Right atrium auricular region (tissue), 2 donors: ENCODE results near the gene SPDEF. TPM values are rescaled to one million over a fixed set of nuclear protein-coding genes. Genes with fewer than 3 reads are reported as not detected.

Experiments
- DNase-seq: peaks from one replicate; pipeline ENCODE4 v3.0.0-alpha.2; 2019; ENCODE audit warnings: low spot score
- H3K27ac ChIP-seq, 2 donors: fragments of 200-600 bp; sonication (generic); 1 replicate in 1 of 2; 2 replicates in 1 of 2; pipeline ENCODE4 v1.5.1; 2016 to 2019
- H3K27me3 ChIP-seq, 2 donors: fragments of 200-600 bp; sonication (generic); one replicate each; pipeline versions ENCODE4 v1.5.1 to v1.6.0; 2017 to 2019
- H3K36me3 ChIP-seq: fragments of 200-600 bp; sonication (generic); one replicate; pipeline ENCODE4 v1.5.1; 2016
- H3K4me1 ChIP-seq, 2 donors: fragments of 200-600 bp; sonication (generic); one replicate each; pipeline versions ENCODE4 v1.5.1 to v1.6.0; 2017 to 2019
- H3K4me3 ChIP-seq, 2 donors: fragments of 200-600 bp; sonication (generic); 1 replicate in 1 of 2; 2 replicates in 1 of 2; pipeline ENCODE4 v1.5.1; 2017 to 2019; ENCODE audit warnings: mild to moderate bottlenecking in 1 of 2, moderate library complexity in 1 of 2
- H3K9me3 ChIP-seq, 2 donors: fragments of 200-600 bp; sonication (generic); one replicate each; pipeline ENCODE4 v1.5.1; 2019
- CTCF ChIP-seq, 2 donors: fragments of 200-600 bp; sonication (generic); IDR thresholded peaks; one replicate each; pipeline ENCODE4 v1.5.1; 2019; ENCODE audit warnings: antibody characterized with exemption in 2 of 2
- total RNA-seq, 2 donors: library from RNA; depleted of rRNA; stranded (reverse); fragments of >200 nt; gene quantifications; one replicate each; pipeline ENCODE4 v1.1.0, GENCODE V29; 2016

The SPDEF gene
- total RNA-seq, 2 donors from 2014 or later, result 0.22 to 0.31 TPM

- H3K4me3 ChIP-seq, result no peak overlapping the region
- H3K36me3 ChIP-seq, result no peaks in the 10 kb centered on the region
- H3K4me1 ChIP-seq, result no peaks in the 10 kb centered on the region
- no peak for TF ChIP-seq CTCF (IDR thresholded peaks at IDR 0.05)
- H3K27ac ChIP-seq, result no peak overlapping the region
- no peak for DNase-seq
- H3K9me3 ChIP-seq, result no peaks in the 10 kb centered on the region
- H3K27me3 ChIP-seq, result no peaks in the 10 kb centered on the region
Observed at GRCh38 chr6:34575326-34575725, 19.2 kb upstream of the SPDEF start.

GRCh38 chr6:34574647-34575293, 18.6 kb upstream of the SPDEF start:
- H3K36me3 ChIP-seq, result no peaks in the 10 kb centered on the region
- DNase-seq, result no peak

GRCh38 chr6:34573567-34574183, 17.5 kb upstream of the SPDEF start:
- H3K27ac ChIP-seq, result no peak overlapping the region
- H3K4me1 ChIP-seq, result no peaks in the 10 kb centered on the region
- TF ChIP-seq CTCF (IDR thresholded peaks at IDR 0.05), result no peak
- no peak for DNase-seq
- no peaks in the 10 kb centered on the region for H3K27me3 ChIP-seq
- no peaks in the 10 kb centered on the region for H3K36me3 ChIP-seq
- H3K4me3 ChIP-seq, result no peak overlapping the region
- H3K9me3 ChIP-seq, result no peaks in the 10 kb centered on the region

More at GRCh38 chr6:34574647-34575293, 18.6 kb upstream of the SPDEF start:
- Histone ChIP-seq H3K4me3 (no peak overlapping the region), H3K4me1 (no peaks in the 10 kb centered on the region), H3K27me3 (no peaks in the 10 kb centered on the region), H3K27ac (no peak overlapping the region), H3K9me3 (no peaks in the 10 kb centered on the region)
- no peak for TF ChIP-seq CTCF (IDR thresholded peaks at IDR 0.05)

- H3K4me1 ChIP-seq, result no peaks in the 10 kb centered on the region
- H3K27ac ChIP-seq, result no peak overlapping the region
- no peak for TF ChIP-seq CTCF (IDR thresholded peaks at IDR 0.05)
- H3K36me3 ChIP-seq, result no peaks in the 10 kb centered on the region
- no peak overlapping the region for H3K4me3 ChIP-seq
- DNase-seq, result no peak
- H3K27me3 ChIP-seq, result no peaks in the 10 kb centered on the region
- H3K9me3 ChIP-seq, result no peaks in the 10 kb centered on the region
Observed at GRCh38 chr6:34572585-34572984, 16.5 kb upstream of the SPDEF start.

- Histone ChIP-seq H3K27me3 (no peaks in the 10 kb centered on the region), H3K36me3 (no peaks in the 10 kb centered on the region), H3K27ac (no peak overlapping the region), H3K9me3 (no peaks in the 10 kb centered on the region), H3K4me1 (no peaks in the 10 kb centered on the region), H3K4me3 (no peak overlapping the region)
- TF ChIP-seq CTCF (IDR thresholded peaks at IDR 0.05), result no peak
- no peak for DNase-seq
Observed at GRCh38 chr6:34572021-34572420, 15.9 kb upstream of the SPDEF start.

GRCh38 chr6:34571388-34571787, 15.3 kb upstream of the SPDEF start:
- no peak for DNase-seq
- Histone ChIP-seq H3K9me3 (no peaks in the 10 kb centered on the region), H3K4me1 (no peaks in the 10 kb centered on the region), H3K27ac (no peak overlapping the region), H3K4me3 (no peak overlapping the region), H3K36me3 (no peaks in the 10 kb centered on the region), H3K27me3 (no peaks in the 10 kb centered on the region)
- TF ChIP-seq CTCF (IDR thresholded peaks at IDR 0.05), result no peak
